ENCODE measurements around the gene MMP21. TPM values are rescaled to one million over a fixed set of nuclear protein-coding genes. Genes with fewer than 3 reads are reported as not detected.
A peak's percentile ranks its signal among the peaks of the same experiment; 100 is the strongest.

Gene MMP21
- total RNA-seq, 1 experiment from 2014 or later: not detected

- in situ Hi-C loops (cut with HindIII; ENCODE audit: low sequenced_read_pairs): no loop called here
- DNase-seq (ENCODE audit: low spot score): no peak
Observed at GRCh38 chr10:125769175-125769574, 6.4 kb downstream of the MMP21 start.

- peak; percentile 58 for DNase-seq (ENCODE audit: low spot score)
- in situ Hi-C loops (cut with HindIII; ENCODE audit: low sequenced_read_pairs): no loop called here
Observed at GRCh38 chr10:125768219-125768855, 7.3 kb downstream of the MMP21 start.

GRCh38 chr10:125766511-125766910 is 9.1 kb downstream of the MMP21 start:
- in situ Hi-C loops (cut with HindIII; ENCODE audit: low sequenced_read_pairs): no loop called here
- no peak for DNase-seq (ENCODE audit: low spot score)

GRCh38 chr10:125765835-125766234 is 9.8 kb downstream of the MMP21 start:
- in situ Hi-C loops (cut with HindIII; ENCODE audit: low sequenced_read_pairs): no loop called here
- DNase-seq (ENCODE audit: low spot score): no peak

GRCh38 chr10:125762692-125763648 is 12.7 kb downstream of the MMP21 start:
- in situ Hi-C loops (cut with HindIII; ENCODE audit: low sequenced_read_pairs): no loop called here

GRCh38 chr10:125761961-125762360 is 13.7 kb downstream of the MMP21 start:
- in situ Hi-C loops (cut with HindIII; ENCODE audit: low sequenced_read_pairs): no loop called here
- DNase-seq (ENCODE audit: low spot score): no peak

More at GRCh38 chr10:125762692-125763648, 12.7 kb downstream of the MMP21 start:
- no peak for DNase-seq (ENCODE audit: low spot score)

GRCh38 chr10:125757742-125758141 is 17.9 kb downstream of the MMP21 start:
- DNase-seq (ENCODE audit: low spot score): no peak
- in situ Hi-C loops (cut with HindIII; ENCODE audit: low sequenced_read_pairs): no loop called here

GRCh38 chr10:125756853-125757487 is 18.7 kb downstream of the MMP21 start:
- in situ Hi-C loops (cut with HindIII; ENCODE audit: low sequenced_read_pairs): no loop called here
- DNase-seq (ENCODE audit: low spot score): no peak

- in situ Hi-C loops (cut with HindIII; ENCODE audit: low sequenced_read_pairs): no loop called here
- no peak for DNase-seq (ENCODE audit: low spot score)
Observed at GRCh38 chr10:125756196-125756595, 19.4 kb downstream of the MMP21 start.

- DNase-seq (ENCODE audit: low spot score): no peak
- in situ Hi-C loops (cut with HindIII; ENCODE audit: low sequenced_read_pairs): no loop called here
Observed at GRCh38 chr10:125747417-125747816, 28.2 kb downstream of the MMP21 start.

- DNase-seq (ENCODE audit: low spot score): no peak
- in situ Hi-C loops (cut with HindIII; ENCODE audit: low sequenced_read_pairs): no loop called here
Observed at GRCh38 chr10:125744909-125745308, 30.7 kb downstream of the MMP21 start.

GRCh38 chr10:125742465-125742864 is 33.2 kb downstream of the MMP21 start:
- DNase-seq (ENCODE audit: low spot score): no peak

GRCh38 chr10:125739994-125740679 is 35.5 kb downstream of the MMP21 start:
- in situ Hi-C loops (cut with HindIII; ENCODE audit: low sequenced_read_pairs): no loop called here
- no peak for DNase-seq (ENCODE audit: low spot score)

More at GRCh38 chr10:125742465-125742864, 33.2 kb downstream of the MMP21 start:
- in situ Hi-C loops (cut with HindIII; ENCODE audit: low sequenced_read_pairs): no loop called here

- DNase-seq (ENCODE audit: low spot score): no peak
- in situ Hi-C loops (cut with HindIII; ENCODE audit: low sequenced_read_pairs): no loop called here
Observed at GRCh38 chr10:125738206-125738605, 37.4 kb downstream of the MMP21 start.

GRCh38 chr10:125734823-125735222 is 40.8 kb downstream of the MMP21 start:
- in situ Hi-C loops (cut with HindIII; ENCODE audit: low sequenced_read_pairs): no loop called here
- DNase-seq (ENCODE audit: low spot score): no peak

- DNase-seq (ENCODE audit: low spot score): no peak
- in situ Hi-C loops (cut with HindIII; ENCODE audit: low sequenced_read_pairs): no loop called here
Observed at GRCh38 chr10:125734148-125734547, 41.5 kb downstream of the MMP21 start.

GRCh38 chr10:125727436-125727835 is 48.2 kb downstream of the MMP21 start:
- DNase-seq (ENCODE audit: low spot score): no peak
- in situ Hi-C loops (cut with HindIII; ENCODE audit: low sequenced_read_pairs): no loop called here

GRCh38 chr10:125726914-125727313 is 48.7 kb downstream of the MMP21 start:
- no peak for DNase-seq (ENCODE audit: low spot score)
- in situ Hi-C loops (cut with HindIII; ENCODE audit: low sequenced_read_pairs): no loop called here

GRCh38 chr10:125722811-125723210 is 52.8 kb downstream of the MMP21 start:
- in situ Hi-C loops (cut with HindIII; ENCODE audit: low sequenced_read_pairs): no loop called here

More at GRCh38 chr10:125722811-125723210, 52.8 kb downstream of the MMP21 start:
- no peak for DNase-seq (ENCODE audit: low spot score)
